PC-9 (cell line): ENCODE measurements around the gene CYP4A22. TPM values are rescaled to one million over a fixed set of nuclear protein-coding genes. Genes with fewer than 3 reads are reported as not detected.

Experiments
- BruUV-seq: library from RNA; stranded (reverse); fragments of 400-500 nt; replicated peaks from 2 replicates; lab custom pipeline; 2021; lab: Mats Ljungman, UMichigan
- CTCF ChIA-PET: fragments of 300-600 bp; sonication (Branson Sonifier 250); formaldehyde crosslinking; loops from one replicate; lab custom pipeline; 2022; ENCODE audit warnings: antibody characterized with exemption; lab: Charles Lee
- POLR2A ChIA-PET: fragments of 300-600 bp; sonication (Branson Sonifier 250); formaldehyde crosslinking; loops from one replicate; lab custom pipeline; 2022; ENCODE audit warnings: antibody characterized with exemption; ENCODE audit not compliant: unreplicated experiment; lab: Charles Lee
- DNase-seq, 2 experiments: peaks; one replicate each; pipeline versions ENCODE4 v3.0.0 to v3.0.0-alpha.2; 2015 to 2022; ENCODE audit warnings: mixed read lengths in 1 of 2
- H2AFZ ChIP-seq: fragments of 200-600 bp; sonication (generic); 2 replicates; pipeline ENCODE4 v1.8.1; 2017; ENCODE audit warnings: antibody characterized with exemption
- H3F3A ChIP-seq: fragments of 200-600 bp; sonication (generic); 2 replicates; pipeline ENCODE4 v1.8.1; 2017; ENCODE audit warnings: antibody characterized with exemption, mild to moderate bottlenecking, low read depth; ENCODE audit not compliant: insufficient read depth
- H3K27ac ChIP-seq: fragments of 200-600 bp; sonication (generic); 2 replicates; pipeline ENCODE4 v1.6.1; 2016; ENCODE audit warnings: mixed run types
- H3K27me3 ChIP-seq: fragments of 200-600 bp; sonication (generic); 2 replicates; pipeline ENCODE4 v1.6.1; 2016; ENCODE audit warnings: low read depth, mixed run types; ENCODE audit not compliant: insufficient read depth
- H3K36me3 ChIP-seq: fragments of 200-600 bp; sonication (generic); 2 replicates; pipeline ENCODE4 v1.6.1; 2016; ENCODE audit warnings: low read depth, mixed run types
- H3K4me1 ChIP-seq: fragments of 200-600 bp; sonication (generic); replicated peaks from 2 replicates; pipeline ENCODE4 v1.6.1; 2016; ENCODE audit warnings: mixed run types; ENCODE audit not compliant: insufficient read depth
- H3K4me2 ChIP-seq: fragments of 200-600 bp; sonication (generic); 2 replicates; pipeline ENCODE4 v1.6.1; 2017; ENCODE audit warnings: mixed run types
- H3K4me3 ChIP-seq: fragments of 200-600 bp; sonication (generic); 2 replicates; pipeline ENCODE4 v1.6.1; 2016; ENCODE audit warnings: mixed run types
- H3K79me2 ChIP-seq: fragments of 200-600 bp; sonication (generic); 2 replicates; pipeline ENCODE4 v1.6.1; 2017; ENCODE audit warnings: low read depth, mixed run types
- H3K9me2 ChIP-seq: fragments of 200-600 bp; sonication (generic); 2 replicates; pipeline ENCODE4 v1.8.1; 2017; ENCODE audit warnings: mild to moderate bottlenecking; ENCODE audit not compliant: insufficient read depth
- H3K9me3 ChIP-seq: fragments of 200-600 bp; sonication (generic); 2 replicates; pipeline ENCODE4 v1.8.1; 2016; ENCODE audit warnings: low read depth; ENCODE audit not compliant: insufficient read depth
- H4K20me1 ChIP-seq: fragments of 200-600 bp; sonication (generic); 2 replicates; pipeline ENCODE4 v1.8.1; 2017; ENCODE audit not compliant: insufficient read depth
- EZH2 ChIP-seq: fragments of 200-600 bp; sonication (generic); IDR thresholded peaks from 2 replicates; pipeline ENCODE4 v1.8.0; 2017; ENCODE audit warnings: antibody characterized with exemption, low read depth
- intact Hi-C: fragments of 100-400 bp; cut with micrococcal nuclease; formaldehyde crosslinking; loops from one replicate; pipeline ENCODE4 v1.10.0; 2022; ENCODE audit not compliant: unreplicated experiment
- total RNA-seq: library from RNA; stranded (reverse); gene quantifications from 2 replicates; pipeline ENCODE4 v1.2.3, GENCODE V29; 2021
- TF ChIP-seq, protein P1 (sequence below): fragments of 200-600 bp; sonication (generic); conservative IDR thresholded peaks from 2 replicates; pipeline ENCODE4 v1.6.1; 2017; ENCODE audit warnings: mixed run types, antibody characterized with exemption, mild to moderate bottlenecking, moderate library complexity

CYP4A22 gene
- total RNA-seq, 1 experiment from 2014 or later, result not detected

DNA sequence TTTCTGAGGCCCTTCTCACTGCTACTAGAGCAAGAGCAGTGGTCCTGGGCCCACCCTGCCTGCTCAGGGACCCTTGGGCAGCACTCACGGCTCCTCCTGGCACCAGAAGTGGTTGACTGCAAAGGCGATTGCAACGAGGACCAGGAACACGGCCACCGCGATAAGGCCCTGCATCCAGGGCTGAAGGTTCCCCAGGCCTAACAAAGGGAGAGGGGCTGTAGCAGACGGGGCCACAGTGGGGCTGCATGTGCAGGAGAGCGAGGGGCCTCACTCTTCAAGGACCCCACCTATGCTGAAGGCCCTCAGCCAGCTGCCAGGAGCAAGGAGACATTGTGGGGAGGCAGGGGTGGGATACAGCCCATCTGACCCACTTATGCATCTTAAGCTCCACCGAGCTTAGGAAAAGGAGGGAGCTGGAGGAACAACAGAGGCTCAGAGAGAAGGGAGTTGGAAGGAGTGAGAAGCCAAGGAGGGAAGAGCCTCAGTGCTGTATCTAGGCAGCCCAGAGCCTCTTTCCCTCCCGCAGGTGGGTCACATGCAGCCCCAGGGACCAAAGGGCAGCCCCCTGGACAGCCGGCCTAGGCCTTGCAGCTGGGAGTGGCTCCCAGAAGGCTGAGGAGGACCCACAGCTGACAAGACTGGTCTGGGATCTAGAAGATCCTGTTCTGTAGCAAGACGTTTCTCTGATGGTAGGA lies 50.1 kb downstream of the CYP4A22 start:
- no peak overlapping the region for H3K27ac ChIP-seq
- CTCF ChIA-PET, result interaction anchor here (0.7 to 0.9 kb wide), 2 partner anchors 75 to 250 kb away, joined by 3 read pairs; no protein-coding TSS in a partner anchor
- no peaks in the 10 kb centered on the region for H4K20me1 ChIP-seq
- TF ChIP-seq, protein P1, sequence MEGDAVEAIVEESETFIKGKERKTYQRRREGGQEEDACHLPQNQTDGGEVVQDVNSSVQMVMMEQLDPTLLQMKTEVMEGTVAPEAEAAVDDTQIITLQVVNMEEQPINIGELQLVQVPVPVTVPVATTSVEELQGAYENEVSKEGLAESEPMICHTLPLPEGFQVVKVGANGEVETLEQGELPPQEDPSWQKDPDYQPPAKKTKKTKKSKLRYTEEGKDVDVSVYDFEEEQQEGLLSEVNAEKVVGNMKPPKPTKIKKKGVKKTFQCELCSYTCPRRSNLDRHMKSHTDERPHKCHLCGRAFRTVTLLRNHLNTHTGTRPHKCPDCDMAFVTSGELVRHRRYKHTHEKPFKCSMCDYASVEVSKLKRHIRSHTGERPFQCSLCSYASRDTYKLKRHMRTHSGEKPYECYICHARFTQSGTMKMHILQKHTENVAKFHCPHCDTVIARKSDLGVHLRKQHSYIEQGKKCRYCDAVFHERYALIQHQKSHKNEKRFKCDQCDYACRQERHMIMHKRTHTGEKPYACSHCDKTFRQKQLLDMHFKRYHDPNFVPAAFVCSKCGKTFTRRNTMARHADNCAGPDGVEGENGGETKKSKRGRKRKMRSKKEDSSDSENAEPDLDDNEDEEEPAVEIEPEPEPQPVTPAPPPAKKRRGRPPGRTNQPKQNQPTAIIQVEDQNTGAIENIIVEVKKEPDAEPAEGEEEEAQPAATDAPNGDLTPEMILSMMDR, result no peak
- no peak for TF ChIP-seq EZH2
- no peaks in the 10 kb centered on the region for H3K36me3 ChIP-seq
- no peaks in the 10 kb centered on the region for H3K9me3 ChIP-seq
- H3K4me3 ChIP-seq, result no peak overlapping the region
- intact Hi-C loops, result no loop called here
- H3K4me2 ChIP-seq, result no peak overlapping the region
- no peaks in the 10 kb centered on the region for H3F3A ChIP-seq
- no peaks in the 10 kb centered on the region for H3K79me2 ChIP-seq
- DNase-seq, result no peak
- no peaks in the 10 kb centered on the region for H3K4me1 ChIP-seq
- BruUV-seq, result no TSS peak
- POLR2A ChIA-PET, result no interaction called here
- no peak overlapping the region for H2AFZ ChIP-seq
- no peaks in the 10 kb centered on the region for H3K9me2 ChIP-seq
- H3K27me3 ChIP-seq, result no peaks in the 10 kb centered on the region

DNA sequence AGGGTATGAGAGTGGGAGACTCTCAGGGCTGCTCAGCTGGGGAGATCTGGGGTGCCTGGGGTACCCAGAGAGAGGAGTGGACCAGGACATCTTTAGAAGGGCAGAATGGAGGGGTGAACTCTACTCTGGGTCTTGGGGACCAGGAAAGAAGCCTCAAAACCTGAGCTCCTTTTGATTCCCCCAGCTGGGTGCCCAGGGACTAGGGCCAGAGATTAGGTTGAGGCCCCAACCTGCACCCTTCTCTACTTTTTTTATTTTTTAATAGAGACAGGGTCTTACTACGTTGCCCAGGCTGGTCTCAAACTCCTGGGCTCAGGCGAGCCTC lies 50.6 kb downstream of the CYP4A22 start:
- BruUV-seq, result no TSS peak
- no peaks in the 10 kb centered on the region for H4K20me1 ChIP-seq
- TF ChIP-seq, protein P1, result no peak
- no peak for TF ChIP-seq EZH2
- no peak overlapping the region for H3K27ac ChIP-seq
- H3K36me3 ChIP-seq, result no peaks in the 10 kb centered on the region
- no peaks in the 10 kb centered on the region for H3K9me3 ChIP-seq
- no peak overlapping the region for H3K4me3 ChIP-seq
- DNase-seq, result no peak
- intact Hi-C loops, result no loop called here
- POLR2A ChIA-PET, result no interaction called here
- no peak overlapping the region for H3K4me2 ChIP-seq
- no peak overlapping the region for H2AFZ ChIP-seq
- no peaks in the 10 kb centered on the region for H3K27me3 ChIP-seq
- no peaks in the 10 kb centered on the region for H3K79me2 ChIP-seq
- H3K4me1 ChIP-seq, result no peaks in the 10 kb centered on the region
- CTCF ChIA-PET, result interaction anchor here (0.7 to 0.9 kb wide), 4 partner anchors 9 to 249 kb away, joined by 3 to 4 read pairs (median 3); no protein-coding TSS in a partner anchor
- no peaks in the 10 kb centered on the region for H3K9me2 ChIP-seq
- no peaks in the 10 kb centered on the region for H3F3A ChIP-seq

DNA sequence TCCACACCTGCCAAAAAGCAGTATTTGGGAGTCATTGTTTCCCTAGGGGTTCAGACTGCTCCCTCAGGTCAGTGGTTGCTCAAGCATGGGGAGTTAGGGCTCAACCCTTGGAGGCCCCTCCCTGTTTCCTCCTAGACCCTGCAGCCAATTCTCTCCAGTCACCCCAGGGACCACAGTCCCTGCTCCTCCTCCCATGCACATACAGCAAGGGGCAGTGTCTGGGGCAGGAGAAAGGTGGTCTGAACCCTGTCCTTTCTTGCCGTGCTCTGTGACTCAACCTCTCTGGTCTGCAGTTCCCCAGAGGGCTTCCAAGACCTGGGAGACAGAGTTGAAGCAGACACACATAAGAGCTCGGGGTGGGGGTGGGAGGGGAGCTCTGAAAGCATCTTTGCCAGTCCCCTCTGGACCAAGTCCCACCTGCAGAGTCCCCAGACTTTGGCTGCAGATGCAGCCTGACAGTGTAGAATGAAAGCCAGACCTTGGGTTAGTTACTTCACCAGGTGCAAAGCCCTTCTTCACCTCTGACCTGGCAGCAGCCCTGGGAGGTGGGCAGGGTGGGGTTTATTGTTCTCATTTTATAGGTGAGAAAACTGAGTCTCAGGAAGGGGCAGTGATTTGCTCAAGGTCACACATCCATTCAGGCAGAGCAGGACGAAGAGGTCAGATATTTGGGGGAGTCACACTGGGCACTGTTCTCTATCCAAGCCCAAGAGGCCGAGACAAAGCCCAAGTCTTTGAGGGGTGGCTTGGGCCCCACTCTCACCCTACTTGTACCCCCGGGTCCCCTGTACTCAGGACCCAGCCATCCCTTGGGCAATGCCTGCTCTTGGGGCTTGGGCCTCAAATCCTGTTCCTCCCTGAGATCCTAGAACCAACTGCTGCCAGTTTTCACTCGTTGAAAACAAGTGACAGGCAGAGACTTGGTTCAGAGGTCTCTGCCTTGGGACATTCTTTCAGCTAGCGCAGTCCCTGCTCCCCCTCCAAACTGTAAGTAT lies 51.8 kb downstream of the CYP4A22 start:
- POLR2A ChIA-PET, result interaction anchor here (0.6 to 1.1 kb wide), 4 partner anchors 10 to 577 kb away, joined by 3 to 7 read pairs (median 4); partner anchors contain the start of gene STIL
- intact Hi-C loops, result no loop called here
- TF ChIP-seq, protein P1, result no peak
- no peak for TF ChIP-seq EZH2
- Histone ChIP-seq H3F3A (no peaks in the 10 kb centered on the region), H3K4me2 (no peak overlapping the region), H3K27me3 (no peaks in the 10 kb centered on the region), H3K9me3 (no peaks in the 10 kb centered on the region), H3K36me3 (no peaks in the 10 kb centered on the region), H4K20me1 (no peaks in the 10 kb centered on the region), H2AFZ (no peak overlapping the region), H3K79me2 (no peaks in the 10 kb centered on the region), H3K27ac (no peak overlapping the region), H3K4me3 (no peak overlapping the region), H3K4me1 (no peaks in the 10 kb centered on the region), H3K9me2 (no peaks in the 10 kb centered on the region)
- DNase-seq, result no peak
- BruUV-seq, result no TSS peak
- CTCF ChIA-PET, result interaction anchor here (0.6 to 1.3 kb wide), 6 partner anchors 10 to 539 kb away, joined by 3 to 27 read pairs (median 4); partner anchors contain the start of gene FOXD2
